MCF 10A (cell line): ENCODE data around the gene PDIA2. TPM values are rescaled to one million over a fixed set of nuclear protein-coding genes. Genes with fewer than 3 reads are reported as not detected.

Experiments used
- BruUV-seq: library from RNA; stranded (reverse); fragments of 400-500 nt; replicated peaks from 2 replicates; lab custom pipeline; 2021; lab: Mats Ljungman, UMichigan
- CTCF ChIA-PET: fragments of 300-600 bp; sonication (Branson Sonifier 250); formaldehyde crosslinking; extraction: SDS; loops from one replicate; lab custom pipeline; 2021; ENCODE audit warnings: antibody characterized with exemption, inconsistent platforms; lab: Yijun Ruan, JAX
- POLR2A ChIA-PET: fragments of 300-600, 350-650 bp; sonication (Branson Sonifier 250); formaldehyde crosslinking; extraction: SDS; loops from one replicate; lab custom pipeline; 2020; ENCODE audit warnings: antibody characterized with exemption, inconsistent platforms; lab: Yijun Ruan, JAX
- DNase-seq: peaks from one replicate; pipeline ENCODE4 v3.0.0-alpha.2; 2018; ENCODE audit not compliant: unreplicated experiment
- H3K27ac Mint-ChIP-seq: one replicate; pipeline ENCODE4 v1.8.0; 2022; ENCODE audit warnings: mild to moderate bottlenecking, low read depth, mixed read lengths; ENCODE audit not compliant: unreplicated experiment
- H3K27me3 Mint-ChIP-seq: one replicate; pipeline ENCODE4 v1.8.0; 2022; ENCODE audit warnings: mixed read lengths; ENCODE audit not compliant: insufficient read depth, unreplicated experiment
- H3K36me3 Mint-ChIP-seq: one replicate; pipeline ENCODE4 v1.8.0; 2022; ENCODE audit warnings: mild to moderate bottlenecking, moderate library complexity, mixed read lengths; ENCODE audit not compliant: insufficient read depth, unreplicated experiment
- H3K4me1 Mint-ChIP-seq: one replicate; pipeline ENCODE4 v1.8.0; 2022; ENCODE audit warnings: mixed read lengths; ENCODE audit not compliant: insufficient read depth, unreplicated experiment
- H3K4me3 Mint-ChIP-seq: one replicate; pipeline ENCODE4 v1.8.0; 2022; ENCODE audit warnings: mild to moderate bottlenecking, moderate library complexity, mixed read lengths; ENCODE audit not compliant: unreplicated experiment
- H3K9me3 Mint-ChIP-seq: one replicate; pipeline ENCODE4 v1.8.0; 2022; ENCODE audit warnings: mixed read lengths; ENCODE audit not compliant: unreplicated experiment
- CTCF ChIP-seq: fragments of 200-600 bp; IDR thresholded peaks from one replicate; pipeline ENCODE4 v1.8.0; 2022; ENCODE audit warnings: antibody characterized with exemption, mild to moderate bottlenecking; ENCODE audit not compliant: unreplicated experiment
- intact Hi-C: fragments of 100-400 bp; cut with micrococcal nuclease; formaldehyde crosslinking; loops from 2 replicates; pipeline ENCODE4 v1.14.1; 2022
- total RNA-seq: library from RNA; stranded (reverse); gene quantifications from 2 replicates; pipeline ENCODE4 v1.2.3, GENCODE V29; 2022

Gene PDIA2
- total RNA-seq, 1 experiment from 2014 or later, result not detected

GRCh38 chr16:293043-293775 lies 10.2 kb downstream of the PDIA2 start:
- no peaks in the 10 kb centered on the region for H3K27me3 Mint-ChIP-seq
- no TSS peak for BruUV-seq
- no peaks in the 10 kb centered on the region for H3K9me3 Mint-ChIP-seq
- no peak overlapping the region for H3K4me3 Mint-ChIP-seq
- TF ChIP-seq CTCF, result no peak
- intact Hi-C loops, result no loop called here
- POLR2A ChIA-PET, result no interaction called here
- peaks cover 40% of the 10 kb centered on the region for H3K36me3 Mint-ChIP-seq
- H3K27ac Mint-ChIP-seq, result no peak overlapping the region
- DNase-seq, result no peak
- CTCF ChIA-PET, result no interaction called here
- H3K4me1 Mint-ChIP-seq, result no peaks in the 10 kb centered on the region

GRCh38 chr16:296276-296675 lies 13.3 kb downstream of the PDIA2 start:
- POLR2A ChIA-PET, result no interaction called here
- no peaks in the 10 kb centered on the region for H3K27me3 Mint-ChIP-seq

GRCh38 chr16:296806-297510 lies 14.0 kb downstream of the PDIA2 start:
- Mint-ChIP-seq H3K27ac (no peak overlapping the region), H3K36me3 (peaks cover 46% of the 10 kb centered on the region), H3K4me1 (no peaks in the 10 kb centered on the region), H3K4me3 (no peak overlapping the region), H3K27me3 (no peaks in the 10 kb centered on the region), H3K9me3 (no peaks in the 10 kb centered on the region)
- TF ChIP-seq CTCF, result no peak
- no TSS peak for BruUV-seq
- no peak for DNase-seq
- ChIA-PET CTCF (interaction anchor here (0.8 kb wide), 1 partner anchor 993 kb away, joined by 5 read pairs; no protein-coding TSS in a partner anchor), POLR2A (no interaction called here)
- intact Hi-C loops, result no loop called here

More at GRCh38 chr16:296276-296675, 13.3 kb downstream of the PDIA2 start:
- peaks cover 48% of the 10 kb centered on the region for H3K36me3 Mint-ChIP-seq
- no peak overlapping the region for H3K4me3 Mint-ChIP-seq
- no TSS peak for BruUV-seq
- CTCF ChIA-PET, result interaction anchor here (0.8 kb wide), 1 partner anchor 994 kb away, joined by 5 read pairs; no protein-coding TSS in a partner anchor
- no peak for DNase-seq
- no peaks in the 10 kb centered on the region for H3K9me3 Mint-ChIP-seq
- TF ChIP-seq CTCF, result no peak
- H3K27ac Mint-ChIP-seq, result no peak overlapping the region
- no peaks in the 10 kb centered on the region for H3K4me1 Mint-ChIP-seq
- intact Hi-C loops, result no loop called here

- intact Hi-C loops, result no loop called here
- Mint-ChIP-seq H3K27ac (no peak overlapping the region), H3K4me3 (no peak overlapping the region), H3K27me3 (no peaks in the 10 kb centered on the region), H3K4me1 (no peaks in the 10 kb centered on the region), H3K9me3 (no peaks in the 10 kb centered on the region), H3K36me3 (peaks cover 44% of the 10 kb centered on the region)
- BruUV-seq, result no TSS peak
- no peak for DNase-seq
- CTCF ChIA-PET, result no interaction called here
- POLR2A ChIA-PET, result no interaction called here
- no peak for TF ChIP-seq CTCF
These were observed 14.9 kb downstream of the PDIA2 start for GRCh38 chr16:297832-298231.
